Ishikawa (cell line): ENCODE results near the gene CRYAB.

Experiments used
- CEBPB ChIP-seq: IDR thresholded peaks from 2 replicates; pipeline ENCODE4 v1.6.1; 2012
- CREB1 ChIP-seq: IDR thresholded peaks from 2 replicates; pipeline ENCODE4 v1.6.1; 2012; ENCODE audit warnings: low read depth
- EGR1 ChIP-seq: IDR thresholded peaks from 2 replicates; pipeline ENCODE4 v1.6.1; 2012
- EP300 ChIP-seq: IDR thresholded peaks from 2 replicates; pipeline ENCODE4 v1.6.1; 2012; ENCODE audit warnings: borderline replicate concordance
- FOXM1 ChIP-seq: IDR thresholded peaks from 2 replicates; pipeline ENCODE4 v1.6.1; 2012; ENCODE audit warnings: low read depth, borderline replicate concordance
- NFIC ChIP-seq: IDR thresholded peaks from 2 replicates; pipeline ENCODE4 v1.6.1; 2012
- RAD21 ChIP-seq: IDR thresholded peaks from 2 replicates; pipeline ENCODE4 v1.6.1; 2012; ENCODE audit warnings: low read depth
- TAF1 ChIP-seq: IDR thresholded peaks from 2 replicates; pipeline ENCODE4 v1.6.1; 2012; ENCODE audit warnings: low read depth, mild to moderate bottlenecking
- TCF12 ChIP-seq: IDR thresholded peaks from 2 replicates; pipeline ENCODE4 v1.6.1; 2012; ENCODE audit warnings: low read depth
- TEAD4 ChIP-seq: IDR thresholded peaks from 2 replicates; pipeline ENCODE4 v1.6.1; 2012
- YY1 ChIP-seq: IDR thresholded peaks from 2 replicates; pipeline ENCODE4 v1.6.1; 2012; ENCODE audit warnings: low read depth
- ZBTB7A ChIP-seq: IDR thresholded peaks from 2 replicates; pipeline ENCODE4 v1.6.1; 2012; ENCODE audit warnings: low read depth
- TF ChIP-seq, protein P1 (sequence below): IDR thresholded peaks from 2 replicates; pipeline ENCODE4 v1.6.1; 2012
- TF ChIP-seq, protein P2 (sequence below): IDR thresholded peaks from 2 replicates; pipeline ENCODE4 v1.6.1; 2012; ENCODE audit warnings: low read depth, mild to moderate bottlenecking
- TF ChIP-seq, protein P3 (sequence below): IDR thresholded peaks from 2 replicates; pipeline ENCODE4 v1.6.1; 2012

CRYAB gene

DNA sequence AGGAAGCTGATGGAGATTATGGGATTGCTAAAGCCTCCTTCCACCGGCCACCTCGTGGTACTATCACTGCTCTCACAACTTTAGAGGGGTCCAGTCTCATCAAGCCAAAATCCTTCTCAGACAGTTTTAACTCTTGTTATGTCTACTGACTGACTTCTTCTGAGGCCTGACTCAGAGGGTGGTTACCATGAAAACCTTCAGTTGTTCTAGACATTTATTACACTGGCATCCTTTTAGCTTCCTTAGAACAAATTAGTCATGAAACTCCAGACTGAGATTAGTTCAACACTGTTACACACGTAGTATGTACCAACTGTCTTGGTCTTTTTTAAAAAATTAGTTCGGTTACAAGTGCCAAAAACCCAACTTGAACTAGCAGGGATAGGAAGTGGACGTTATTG lies 33.1 kb upstream of the CRYAB start:
- TF ChIP-seq NFIC = no peak
- TF ChIP-seq, protein P1, sequence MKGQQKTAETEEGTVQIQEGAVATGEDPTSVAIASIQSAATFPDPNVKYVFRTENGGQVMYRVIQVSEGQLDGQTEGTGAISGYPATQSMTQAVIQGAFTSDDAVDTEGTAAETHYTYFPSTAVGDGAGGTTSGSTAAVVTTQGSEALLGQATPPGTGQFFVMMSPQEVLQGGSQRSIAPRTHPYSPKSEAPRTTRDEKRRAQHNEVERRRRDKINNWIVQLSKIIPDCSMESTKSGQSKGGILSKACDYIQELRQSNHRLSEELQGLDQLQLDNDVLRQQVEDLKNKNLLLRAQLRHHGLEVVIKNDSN = no peak
- no peak for TF ChIP-seq TCF12
- TF ChIP-seq EGR1 = no peak

DNA sequence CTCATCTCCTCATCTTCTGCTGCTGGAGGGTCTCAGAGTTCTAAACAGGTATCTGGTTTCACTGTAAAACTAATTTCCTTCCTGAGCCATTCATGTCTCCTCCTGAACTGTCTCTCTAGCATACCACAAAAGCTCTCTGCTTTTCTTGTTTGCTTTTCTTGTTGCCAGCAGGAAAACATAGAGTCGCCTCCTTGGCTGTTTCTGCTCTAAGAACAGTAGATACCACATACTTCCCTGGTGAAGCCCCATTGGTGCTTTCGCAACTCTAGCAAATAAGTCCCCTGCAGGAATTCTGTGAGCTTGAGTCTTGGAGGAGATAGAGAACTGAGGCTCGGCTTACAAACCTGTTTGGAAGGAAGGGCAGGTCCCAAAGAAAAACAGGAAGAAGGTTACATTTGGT lies 32.6 kb upstream of the CRYAB start:
- TF ChIP-seq CEBPB = peak; percentile 79
- TF ChIP-seq, protein P2, sequence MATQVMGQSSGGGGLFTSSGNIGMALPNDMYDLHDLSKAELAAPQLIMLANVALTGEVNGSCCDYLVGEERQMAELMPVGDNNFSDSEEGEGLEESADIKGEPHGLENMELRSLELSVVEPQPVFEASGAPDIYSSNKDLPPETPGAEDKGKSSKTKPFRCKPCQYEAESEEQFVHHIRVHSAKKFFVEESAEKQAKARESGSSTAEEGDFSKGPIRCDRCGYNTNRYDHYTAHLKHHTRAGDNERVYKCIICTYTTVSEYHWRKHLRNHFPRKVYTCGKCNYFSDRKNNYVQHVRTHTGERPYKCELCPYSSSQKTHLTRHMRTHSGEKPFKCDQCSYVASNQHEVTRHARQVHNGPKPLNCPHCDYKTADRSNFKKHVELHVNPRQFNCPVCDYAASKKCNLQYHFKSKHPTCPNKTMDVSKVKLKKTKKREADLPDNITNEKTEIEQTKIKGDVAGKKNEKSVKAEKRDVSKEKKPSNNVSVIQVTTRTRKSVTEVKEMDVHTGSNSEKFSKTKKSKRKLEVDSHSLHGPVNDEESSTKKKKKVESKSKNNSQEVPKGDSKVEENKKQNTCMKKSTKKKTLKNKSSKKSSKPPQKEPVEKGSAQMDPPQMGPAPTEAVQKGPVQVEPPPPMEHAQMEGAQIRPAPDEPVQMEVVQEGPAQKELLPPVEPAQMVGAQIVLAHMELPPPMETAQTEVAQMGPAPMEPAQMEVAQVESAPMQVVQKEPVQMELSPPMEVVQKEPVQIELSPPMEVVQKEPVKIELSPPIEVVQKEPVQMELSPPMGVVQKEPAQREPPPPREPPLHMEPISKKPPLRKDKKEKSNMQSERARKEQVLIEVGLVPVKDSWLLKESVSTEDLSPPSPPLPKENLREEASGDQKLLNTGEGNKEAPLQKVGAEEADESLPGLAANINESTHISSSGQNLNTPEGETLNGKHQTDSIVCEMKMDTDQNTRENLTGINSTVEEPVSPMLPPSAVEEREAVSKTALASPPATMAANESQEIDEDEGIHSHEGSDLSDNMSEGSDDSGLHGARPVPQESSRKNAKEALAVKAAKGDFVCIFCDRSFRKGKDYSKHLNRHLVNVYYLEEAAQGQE = no peak

DNA sequence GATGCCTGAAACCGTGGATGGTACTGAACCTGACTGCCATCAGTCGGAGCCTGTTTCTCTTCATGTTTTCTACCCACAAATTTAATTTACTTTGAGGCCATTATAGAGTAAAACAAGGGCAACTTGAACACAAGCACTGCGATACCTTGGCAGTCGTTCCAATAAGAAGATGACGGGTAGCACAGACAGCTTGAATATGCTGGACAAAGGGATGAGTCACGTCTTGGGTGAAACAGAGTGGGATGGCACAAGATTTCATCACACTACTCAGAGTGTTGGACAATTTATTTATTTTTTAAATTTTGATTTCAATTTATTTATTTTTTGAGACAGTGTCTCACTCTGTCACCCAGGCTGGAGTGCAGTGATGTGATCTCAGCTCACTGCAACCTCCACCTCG lies 31.3 kb upstream of the CRYAB start:
- TF ChIP-seq YY1 (no peak), TAF1 (no peak), CEBPB (no peak), TEAD4 (no peak), NFIC (no peak), FOXM1 (no peak), EP300 (no peak), RAD21 (no peak), TCF12 (no peak), EGR1 (no peak), ZBTB7A (no peak), CREB1 (no peak)
- TF ChIP-seq, protein P1 = no peak
- TF ChIP-seq, protein P2 = no peak
- TF ChIP-seq, protein P3, sequence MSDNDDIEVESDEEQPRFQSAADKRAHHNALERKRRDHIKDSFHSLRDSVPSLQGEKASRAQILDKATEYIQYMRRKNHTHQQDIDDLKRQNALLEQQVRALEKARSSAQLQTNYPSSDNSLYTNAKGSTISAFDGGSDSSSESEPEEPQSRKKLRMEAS = no peak

DNA sequence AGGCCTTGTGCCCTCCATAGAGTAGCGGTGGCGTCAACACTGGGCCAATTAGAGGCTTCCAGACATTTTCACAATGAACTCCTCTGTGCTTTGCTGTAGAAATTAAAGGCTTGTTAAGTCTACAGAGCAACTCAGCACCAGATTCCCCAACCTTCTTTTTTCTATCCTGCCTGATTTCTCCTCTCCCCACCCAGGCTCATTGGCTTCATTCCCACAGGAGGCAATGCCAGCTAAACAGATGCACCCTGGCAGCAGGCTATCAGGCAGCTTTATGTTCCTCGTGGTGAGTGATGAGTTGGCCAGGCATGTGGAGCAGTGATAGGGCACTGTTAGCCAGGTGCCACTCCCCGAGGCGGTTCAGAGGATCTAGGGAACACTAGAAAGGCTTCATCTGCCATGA lies 30.4 kb upstream of the CRYAB start:
- TF ChIP-seq TCF12 (no peak), RAD21 (no peak), CREB1 (no peak), ZBTB7A (no peak), NFIC (no peak), EGR1 (no peak), TEAD4 (no peak), YY1 (no peak), FOXM1 (no peak), CEBPB (no peak), EP300 (no peak), TAF1 (no peak)
- TF ChIP-seq, protein P2 = no peak
- TF ChIP-seq, protein P1 = no peak
- TF ChIP-seq, protein P3 = no peak

DNA sequence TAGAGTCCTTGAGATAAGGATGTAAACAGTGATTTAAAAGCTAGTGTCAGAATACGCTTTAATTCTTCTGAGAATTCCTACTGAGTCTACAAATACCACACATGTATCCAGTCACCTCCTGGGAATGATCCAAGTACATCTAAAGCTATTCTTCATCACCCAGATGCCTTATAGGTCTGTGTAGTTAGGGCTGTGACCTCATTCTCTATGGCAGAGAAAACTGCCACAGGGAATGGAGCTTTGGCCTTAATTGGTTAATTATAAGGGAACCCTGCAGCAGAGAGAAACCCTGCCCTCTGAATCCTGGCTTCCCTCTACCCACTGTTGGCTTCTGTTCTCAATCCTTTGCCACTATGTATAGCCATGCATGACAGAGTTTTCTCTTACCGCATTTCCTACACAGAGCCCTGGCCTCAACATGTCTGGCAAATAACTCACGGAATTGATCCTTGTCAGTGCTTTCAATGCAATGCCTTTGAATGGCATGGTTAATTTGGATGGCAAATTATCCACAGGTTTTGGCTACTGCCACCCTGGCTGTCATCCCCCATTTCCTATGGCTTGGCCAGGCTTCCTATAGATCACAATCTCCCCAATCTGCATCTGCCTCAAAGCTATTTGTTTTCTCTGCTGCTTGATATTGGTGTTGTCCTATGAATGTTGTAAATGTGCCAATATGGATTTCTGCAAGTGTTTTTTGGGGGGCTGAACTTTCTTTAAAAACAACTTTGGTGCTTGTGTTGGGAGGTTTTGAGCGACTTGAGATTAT lies 28.4 kb upstream of the CRYAB start:
- TF ChIP-seq RAD21 = no peak
- no peak for TF ChIP-seq ZBTB7A
- no peak for TF ChIP-seq NFIC
- TF ChIP-seq EP300 = no peak
- TF ChIP-seq, protein P2 = no peak
- no peak for TF ChIP-seq TCF12
- no peak for TF ChIP-seq CEBPB
- no peak for TF ChIP-seq TAF1
- TF ChIP-seq TEAD4 = no peak
- TF ChIP-seq CREB1 = no peak
- no peak for TF ChIP-seq YY1
